GM23338 (cell line): Measurements from ENCODE around the gene CAMKK2.

ENCODE experiments used
- CTCF ChIP-seq, 2 experiments: fragments of 200-600 bp in 1 of 2; sonication (generic) in 1 of 2; conservative IDR thresholded peaks; 2 replicates each; pipeline versions ENCODE4 v1.5.1 to v1.6.1; 2016 to 2017; ENCODE audit warnings: antibody characterized with exemption in 2 of 2, low read depth in 2 of 2, mild to moderate bottlenecking in 2 of 2, moderate library complexity in 1 of 2
- ETS1 ChIP-seq: IDR thresholded peaks from 2 replicates; pipeline ENCODE4 v1.6.1; 2016; ENCODE audit warnings: antibody characterized with exemption
- EZH2 ChIP-seq: fragments of 200-600 bp; sonication (generic); IDR thresholded peaks from one replicate; pipeline ENCODE4 v1.8.0; 2017; ENCODE audit warnings: antibody characterized with exemption, mild to moderate bottlenecking, low read depth; ENCODE audit not compliant: unreplicated experiment
- EZH2phosphoT487 ChIP-seq: fragments of 200-600 bp; sonication (generic); IDR thresholded peaks from one replicate; pipeline ENCODE4 v1.8.1; 2018; ENCODE audit warnings: antibody characterized with exemption; ENCODE audit not compliant: unreplicated experiment
- POLR2AphosphoS5 ChIP-seq: IDR thresholded peaks from 2 replicates; pipeline ENCODE4 v1.6.1; 2016; ENCODE audit warnings: antibody characterized with exemption, low read depth
- ZNF462 ChIP-seq: fragments of 250-450 bp; sonication (Bioruptor Pico); IDR thresholded peaks from 2 replicates; pipeline ENCODE4 v1.5.0; 2020; ENCODE audit warnings: mild to moderate bottlenecking, moderate library complexity

GRCh38 chr12:121238604-121239350, 57.7 kb downstream of the CAMKK2 start:
- no peak for TF ChIP-seq POLR2AphosphoS5
- TF ChIP-seq CTCF (conservative IDR thresholded peaks at IDR 0.05; ENCODE audit: low read depth in 2 of 2): peak in 1 of 2 experiments; percentile 30; a peak in 1 of 4 replicates
- no peak for TF ChIP-seq EZH2phosphoT487
- no peak for TF ChIP-seq EZH2
- TF ChIP-seq ZNF462 (CRISPR knock-in tag): no peak
- no peak for TF ChIP-seq ETS1
